Activated CD8-positive, alpha-beta memory T cell treated with anti-CD3 and anti-CD28 coated beads for 48 hours (primary cell): ENCODE measurements around the gene CCDC152.
"Not testable (repeated sequence)": the region's sequence is repeated elsewhere in the genome, so short reads cannot be mapped to it uniquely, and the experiment has no call there.

ENCODE experiments used
- DNase-seq, 3 experiments: peaks; one replicate each; pipeline ENCODE4 v3.0.0-alpha.2; 2020; ENCODE audit warnings: low read depth in 2 of 3, low spot score in 2 of 3

The CCDC152 gene

GRCh38 chr5:42844408-42844807 is 87.8 kb downstream of the CCDC152 start:
- not testable (repeated sequence) for DNase-seq

GRCh38 chr5:42848545-42848944 is 91.9 kb downstream of the CCDC152 start:
- DNase-seq: no peak

GRCh38 chr5:42851481-42851880 is 94.9 kb downstream of the CCDC152 start:
- no peak for DNase-seq
